Brain pericyte (primary cell): ENCODE data around the gene WNT10A.

ENCODE experiments used
- DNase-seq: peaks from one replicate; pipeline ENCODE4 v3.0.0-alpha.2; 2012; ENCODE audit warnings: low read depth, low spot score

WNT10A gene

GRCh38 chr2:218857371-218858137, 23.1 kb upstream of the WNT10A start:
- no peak for DNase-seq

DNA sequence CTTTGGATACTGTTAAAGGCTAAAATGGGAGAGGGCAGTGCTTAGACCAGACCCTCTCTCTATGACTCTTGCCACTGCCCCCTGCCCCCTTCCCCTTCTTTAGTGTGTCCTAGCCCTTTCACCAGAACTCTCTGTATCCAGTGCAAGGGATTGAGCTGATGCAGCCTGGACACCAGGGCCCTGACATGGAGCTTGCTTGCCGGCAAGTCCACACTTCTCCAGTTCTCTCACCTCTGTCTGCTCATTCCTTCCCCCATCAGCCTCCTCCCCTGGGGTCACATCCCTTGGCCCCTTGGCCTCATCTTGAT, 22.6 kb upstream of the WNT10A start:
- DNase-seq: no peak

DNA sequence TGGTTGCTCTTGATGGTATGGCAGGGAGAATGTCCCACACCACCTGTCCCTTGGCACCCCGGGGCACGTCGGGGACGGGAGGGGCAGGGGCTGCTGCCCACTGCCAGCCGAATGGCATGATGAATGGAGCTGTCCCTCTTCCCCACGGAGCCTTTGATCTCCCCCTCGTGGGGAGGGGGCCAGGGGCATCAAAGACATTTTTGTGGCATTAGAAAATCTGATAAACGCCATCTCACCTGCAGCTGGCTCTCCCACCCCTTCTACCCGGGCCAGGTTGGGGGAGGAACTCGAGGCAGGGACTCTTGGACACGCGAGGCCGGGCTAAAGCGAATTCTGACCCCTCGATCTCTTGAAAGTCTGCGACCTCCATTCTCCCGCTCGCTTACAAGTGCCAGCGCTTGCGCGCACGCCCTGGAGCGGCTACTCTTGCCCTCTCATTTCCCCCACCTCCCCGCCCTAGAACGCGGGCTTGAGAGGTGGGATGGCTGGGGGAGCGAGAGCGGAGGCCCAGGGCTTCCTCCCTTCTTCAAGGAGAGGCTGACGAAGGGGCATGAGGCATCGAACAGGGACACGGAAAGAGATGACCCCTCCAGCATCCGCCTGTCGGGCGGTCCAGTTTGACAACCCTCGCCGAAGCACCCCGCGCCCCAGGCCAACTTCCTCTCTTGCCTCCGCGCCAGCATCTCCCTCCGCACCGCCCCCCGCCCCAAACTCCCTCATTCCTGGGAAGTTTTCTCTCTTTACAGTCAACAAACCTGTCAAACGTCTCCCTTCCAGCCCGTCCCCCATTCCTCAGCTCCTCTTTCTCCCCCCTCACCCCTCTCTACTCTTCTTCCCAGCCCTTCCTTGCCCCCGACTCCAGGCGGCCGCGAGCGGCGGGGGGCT, 21.7 kb upstream of the WNT10A start:
- DNase-seq: no peak

DNA sequence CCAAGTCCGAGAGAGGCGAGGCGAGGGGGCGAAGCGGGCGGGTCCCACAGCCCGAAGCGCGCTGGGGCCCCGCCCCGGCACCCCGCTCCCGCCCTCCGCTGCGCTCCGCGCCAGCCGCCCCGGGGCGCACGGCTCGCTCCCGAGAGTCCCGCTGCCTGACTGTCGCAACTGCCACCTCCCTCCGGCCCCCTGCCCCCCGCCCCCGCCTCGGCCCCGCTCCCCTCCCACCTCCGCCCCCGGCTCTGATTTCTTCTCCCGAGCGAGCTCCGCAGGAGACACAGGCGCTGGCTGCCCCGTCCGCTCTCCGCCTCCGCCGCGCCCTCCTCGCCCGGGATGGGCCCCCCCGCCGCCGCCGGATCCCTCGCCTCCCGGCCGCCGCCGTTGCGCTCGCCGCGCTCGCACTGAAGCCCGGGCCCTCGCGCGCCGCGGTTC, 21.1 kb upstream of the WNT10A start, which contains the start of gene WNT6:
TSS of gene WNT6 (plus strand) at position 250 of the 432 bp plus-strand sequence. CDS start 233 bp downstream, outside the sequence.
- DNase-seq: no peak

DNA sequence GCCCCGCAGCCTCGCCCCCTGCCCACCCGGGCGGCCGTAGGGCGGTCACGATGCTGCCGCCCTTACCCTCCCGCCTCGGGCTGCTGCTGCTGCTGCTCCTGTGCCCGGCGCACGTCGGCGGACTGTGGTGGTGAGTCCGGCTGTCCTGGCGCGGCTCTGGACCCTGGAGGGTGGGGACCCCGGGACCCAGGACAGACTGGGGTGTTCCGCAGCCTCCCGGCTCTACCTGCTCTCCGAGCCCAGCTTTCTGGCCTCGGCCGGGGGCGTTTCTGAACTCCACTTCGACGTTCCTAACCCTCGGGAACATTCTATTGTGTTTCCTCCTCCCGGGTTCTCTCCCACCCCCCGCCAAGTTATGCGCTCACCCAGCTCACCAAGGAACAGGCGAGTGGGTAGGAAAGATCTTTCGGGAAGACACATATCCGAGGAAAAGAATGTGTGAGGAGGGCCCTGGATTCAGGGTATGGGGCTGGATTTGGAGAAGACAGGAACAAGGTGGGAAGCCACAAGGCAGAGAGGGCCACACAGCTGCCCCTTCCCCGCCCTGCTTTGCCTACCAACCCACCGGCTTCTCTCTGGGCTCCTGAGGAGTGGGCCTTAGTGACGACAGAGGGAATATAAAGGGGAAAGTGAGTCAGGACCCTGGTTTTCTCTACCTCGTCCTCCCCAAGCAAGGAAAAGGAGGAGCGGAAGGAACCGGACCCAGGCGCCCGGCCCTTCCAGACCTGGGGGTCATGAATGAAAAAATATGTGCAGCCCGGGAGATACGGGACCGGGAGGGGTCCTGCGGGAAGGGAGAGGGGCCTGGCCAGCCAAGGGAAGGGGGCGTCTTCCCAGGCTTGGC, 20.4 kb upstream of the WNT10A start:
- no peak for DNase-seq

DNA sequence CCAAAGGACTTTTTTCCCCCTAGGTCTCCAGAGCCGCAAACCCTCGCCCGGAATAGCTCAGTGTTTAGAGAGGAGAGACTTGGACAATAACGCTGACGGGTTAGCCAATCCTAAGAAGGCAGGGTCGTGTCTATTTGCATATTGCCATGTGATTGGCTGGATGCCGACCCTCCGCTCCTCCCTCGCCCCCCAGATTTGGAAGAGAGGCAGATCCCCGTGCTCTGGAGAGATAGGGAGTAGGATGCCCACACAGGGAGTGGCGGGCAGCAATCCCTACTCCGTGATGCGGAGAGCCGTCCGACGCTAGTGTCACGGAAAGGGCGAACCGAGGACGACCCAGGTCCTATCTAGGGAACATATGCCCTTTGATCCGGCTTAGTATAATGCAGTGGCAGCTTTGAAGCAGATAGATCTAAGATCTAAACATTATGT, 19.7 kb upstream of the WNT10A start:
- DNase-seq: no peak

- DNase-seq: no peak
These were observed 18.9 kb upstream of the WNT10A start for GRCh38 chr2:218861645-218862318.

- no peak for DNase-seq
These were observed 17.6 kb upstream of the WNT10A start for GRCh38 chr2:218863021-218863520.

GRCh38 chr2:218865396-218865795, 15.3 kb upstream of the WNT10A start:
- DNase-seq: no peak

DNA sequence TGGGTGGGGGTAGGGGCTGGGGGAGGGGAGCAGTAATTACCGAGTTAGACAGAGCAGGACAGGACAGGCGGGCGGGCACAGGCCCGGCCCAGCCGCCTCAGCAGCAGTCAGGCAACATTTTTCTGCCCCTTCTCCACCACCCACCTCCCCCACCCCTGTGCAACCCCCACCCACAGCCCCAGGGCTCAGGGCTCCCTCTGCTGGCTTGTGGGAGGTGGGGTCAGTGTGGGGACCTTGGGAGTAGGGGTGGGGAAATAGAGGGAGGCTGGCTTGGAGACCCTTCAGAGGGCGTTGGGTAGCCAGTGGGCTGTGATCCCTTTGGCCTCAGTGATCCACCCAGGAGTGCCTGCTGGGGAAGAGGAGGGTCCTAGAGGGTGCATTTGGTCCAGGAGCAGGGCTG, 14.7 kb upstream of the WNT10A start:
- DNase-seq: no peak

DNA sequence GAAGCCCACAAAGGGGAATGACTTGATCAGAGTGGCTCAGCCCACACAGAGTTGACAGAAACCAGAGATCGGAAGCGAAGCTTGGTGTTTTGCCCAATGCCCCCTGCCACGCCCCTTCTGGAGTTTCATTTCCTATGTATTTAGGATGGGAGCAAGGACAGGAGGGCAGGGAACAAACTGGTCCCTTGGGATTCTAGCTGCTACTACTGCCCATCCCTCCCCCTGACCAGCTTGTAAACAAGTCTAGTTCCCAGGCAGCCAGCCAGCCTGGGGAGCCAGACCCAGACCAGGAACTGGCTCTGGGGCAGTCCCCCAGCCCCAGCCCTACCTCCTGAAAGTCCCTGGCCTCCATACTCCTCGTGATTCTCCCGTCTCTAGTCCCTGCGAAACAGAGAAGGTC, 12.8 kb upstream of the WNT10A start:
- no peak for DNase-seq

GRCh38 chr2:218869064-218869463, 11.6 kb upstream of the WNT10A start:
- no peak for DNase-seq

DNA sequence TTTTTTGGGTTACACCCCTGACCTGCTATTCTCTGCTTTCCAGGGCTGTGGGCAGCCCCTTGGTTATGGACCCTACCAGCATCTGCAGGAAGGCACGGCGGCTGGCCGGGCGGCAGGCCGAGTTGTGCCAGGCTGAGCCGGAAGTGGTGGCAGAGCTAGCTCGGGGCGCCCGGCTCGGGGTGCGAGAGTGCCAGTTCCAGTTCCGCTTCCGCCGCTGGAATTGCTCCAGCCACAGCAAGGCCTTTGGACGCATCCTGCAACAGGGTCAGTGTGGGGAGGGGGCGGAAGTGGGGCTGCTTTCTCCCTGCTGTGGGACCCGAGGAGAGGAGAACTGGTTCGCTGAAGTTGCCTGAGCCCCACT, 9.7 kb upstream of the WNT10A start:
- no peak for DNase-seq

DNA sequence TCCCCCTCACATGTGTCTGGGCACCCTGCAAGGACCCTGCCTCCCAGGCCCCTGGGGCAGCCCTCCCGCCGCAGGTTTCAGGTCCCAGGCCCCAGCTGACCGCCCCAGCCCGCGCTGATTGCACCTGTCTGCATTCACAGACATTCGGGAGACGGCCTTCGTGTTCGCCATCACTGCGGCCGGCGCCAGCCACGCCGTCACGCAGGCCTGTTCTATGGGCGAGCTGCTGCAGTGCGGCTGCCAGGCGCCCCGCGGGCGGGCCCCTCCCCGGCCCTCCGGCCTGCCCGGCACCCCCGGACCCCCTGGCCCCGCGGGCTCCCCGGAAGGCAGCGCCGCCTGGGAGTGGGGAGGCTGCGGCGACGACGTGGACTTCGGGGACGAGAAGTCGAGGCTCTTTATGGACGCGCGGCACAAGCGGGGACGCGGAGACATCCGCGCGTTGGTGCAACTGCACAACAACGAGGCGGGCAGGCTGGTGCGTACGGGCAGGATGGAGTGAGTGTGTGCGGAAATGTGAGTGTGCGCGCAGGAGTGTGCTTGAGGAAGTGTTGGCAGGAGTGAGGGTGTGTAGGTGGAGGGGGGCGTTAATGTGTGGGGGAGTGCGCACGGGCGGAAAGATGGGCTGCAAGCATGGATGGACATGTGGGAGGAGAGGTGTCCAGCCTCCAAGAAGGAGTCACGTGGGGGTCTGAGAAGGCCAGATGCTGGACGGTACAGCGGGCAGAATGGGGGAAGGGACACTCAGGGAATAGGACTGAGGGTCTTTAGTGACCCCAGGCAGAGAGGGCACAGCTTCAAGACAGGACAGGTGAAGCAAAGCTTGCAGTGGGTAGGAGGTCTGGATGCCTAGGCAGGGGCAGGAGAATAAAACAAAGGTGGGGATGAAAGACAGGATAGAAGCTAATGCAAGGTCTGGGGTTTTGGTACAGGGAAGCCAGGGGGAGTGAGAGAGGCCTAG, 9.0 kb upstream of the WNT10A start:
- DNase-seq: no peak

DNA sequence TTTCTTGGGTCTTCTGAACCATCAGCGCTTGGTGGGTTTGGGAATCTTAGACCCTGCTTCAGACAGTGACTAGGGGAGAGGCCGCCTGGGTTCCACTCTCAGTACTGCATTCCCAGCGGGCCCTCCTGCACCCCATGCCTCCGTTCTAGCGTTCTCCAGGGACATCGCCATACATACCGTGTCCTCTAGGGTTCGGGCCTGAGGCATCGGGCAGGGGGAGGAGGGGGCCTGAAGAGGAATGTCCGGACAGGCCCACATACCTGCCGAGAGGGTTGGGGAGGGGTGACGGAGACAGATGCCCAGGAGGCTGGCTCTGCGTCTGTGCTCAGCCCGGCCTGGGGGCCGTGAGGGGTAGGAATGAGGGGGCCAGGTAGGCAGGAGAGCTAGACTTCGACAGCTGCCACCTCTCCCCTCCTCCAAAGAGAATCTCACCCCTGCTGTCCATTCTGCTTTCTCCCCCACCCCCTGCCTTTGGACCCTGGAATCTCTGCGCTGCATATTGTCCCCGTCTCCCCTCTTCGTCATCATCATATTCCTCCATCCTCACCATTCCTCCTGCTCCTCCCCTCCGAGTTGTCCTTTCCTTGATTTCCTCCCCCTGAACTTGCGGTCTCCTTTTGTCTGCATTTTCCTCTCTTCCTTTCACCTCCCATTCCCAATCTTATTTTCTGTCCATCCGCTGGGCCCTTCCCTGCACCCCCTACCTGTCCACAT, 7.8 kb upstream of the WNT10A start:
- DNase-seq: no peak

DNA sequence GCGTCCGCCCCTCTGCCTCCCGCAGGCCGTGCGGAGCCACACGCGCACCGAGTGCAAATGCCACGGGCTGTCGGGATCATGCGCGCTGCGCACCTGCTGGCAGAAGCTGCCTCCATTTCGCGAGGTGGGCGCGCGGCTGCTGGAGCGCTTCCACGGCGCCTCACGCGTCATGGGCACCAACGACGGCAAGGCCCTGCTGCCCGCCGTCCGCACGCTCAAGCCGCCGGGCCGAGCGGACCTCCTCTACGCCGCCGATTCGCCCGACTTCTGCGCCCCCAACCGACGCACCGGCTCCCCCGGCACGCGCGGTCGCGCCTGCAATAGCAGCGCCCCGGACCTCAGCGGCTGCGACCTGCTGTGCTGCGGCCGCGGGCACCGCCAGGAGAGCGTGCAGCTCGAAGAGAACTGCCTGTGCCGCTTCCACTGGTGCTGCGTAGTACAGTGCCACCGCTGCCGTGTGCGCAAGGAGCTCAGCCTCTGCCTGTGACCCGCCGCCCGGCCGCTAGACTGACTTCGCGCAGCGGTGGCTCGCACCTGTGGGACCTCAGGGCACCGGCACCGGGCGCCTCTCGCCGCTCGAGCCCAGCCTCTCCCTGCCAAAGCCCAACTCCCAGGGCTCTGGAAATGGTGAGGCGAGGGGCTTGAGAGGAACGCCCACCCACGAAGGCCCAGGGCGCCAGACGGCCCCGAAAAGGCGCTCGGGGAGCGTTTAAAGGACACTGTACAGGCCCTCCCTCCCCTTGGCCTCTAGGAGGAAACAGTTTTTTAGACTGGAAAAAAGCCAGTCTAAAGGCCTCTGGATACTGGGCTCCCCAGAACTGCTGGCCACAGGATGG, 7.1 kb upstream of the WNT10A start:
- DNase-seq: no peak

GRCh38 chr2:218875692-218876246, 4.9 kb upstream of the WNT10A start:
- DNase-seq: no peak

- DNase-seq: no peak
These were observed 4.0 kb upstream of the WNT10A start for GRCh38 chr2:218876562-218877219.
